Measurements from ENCODE around the gene RP2.

The RP2 gene

GRCh38 chrX:46844913-46845312 is 8.1 kb downstream of the RP2 start:
- DNase-seq, result no peak

DNA sequence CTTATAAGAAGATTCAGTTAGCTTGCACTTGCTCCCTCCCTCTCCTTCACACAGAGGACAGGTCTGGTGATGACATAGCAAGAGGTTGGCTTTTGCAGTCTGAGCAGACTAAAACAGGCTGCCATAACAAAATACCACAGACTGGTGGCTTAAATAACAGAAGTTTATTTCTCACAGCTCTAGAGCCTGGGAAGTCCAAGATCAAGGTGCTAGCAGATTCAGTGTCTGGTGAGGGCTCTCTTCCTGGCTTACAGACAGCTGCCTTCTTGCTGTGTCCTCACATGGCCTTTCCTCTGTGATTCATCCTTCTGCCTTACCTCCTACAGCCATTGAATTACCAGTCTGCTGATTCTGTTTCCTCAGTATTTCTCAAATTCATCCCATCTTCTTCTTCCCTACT is 13.1 kb downstream of the RP2 start:
- DNase-seq, result no peak

GRCh38 chrX:46850771-46851170 is 13.9 kb downstream of the RP2 start:
- DNase-seq, result peak; percentile 57 to 61

DNA sequence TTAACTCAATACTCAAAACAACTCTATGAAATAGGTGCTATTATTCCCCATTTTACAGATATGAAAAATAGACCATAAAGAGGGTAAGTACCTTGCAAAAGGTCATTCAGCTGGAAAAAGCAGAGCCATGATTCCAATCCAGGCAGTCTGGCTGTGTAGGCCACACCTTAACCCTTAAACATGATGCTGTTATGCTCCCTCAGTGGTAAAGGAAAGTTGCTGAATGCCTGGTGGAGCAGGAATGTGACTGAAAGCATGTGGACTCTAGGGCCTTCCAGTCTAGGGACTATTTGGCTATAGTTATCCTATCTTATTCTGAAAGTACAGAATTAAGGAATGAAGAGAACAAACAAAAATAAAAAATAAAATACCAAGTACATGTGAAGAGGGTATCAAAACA is 19.6 kb downstream of the RP2 start:
- DNase-seq, result no peak

DNA sequence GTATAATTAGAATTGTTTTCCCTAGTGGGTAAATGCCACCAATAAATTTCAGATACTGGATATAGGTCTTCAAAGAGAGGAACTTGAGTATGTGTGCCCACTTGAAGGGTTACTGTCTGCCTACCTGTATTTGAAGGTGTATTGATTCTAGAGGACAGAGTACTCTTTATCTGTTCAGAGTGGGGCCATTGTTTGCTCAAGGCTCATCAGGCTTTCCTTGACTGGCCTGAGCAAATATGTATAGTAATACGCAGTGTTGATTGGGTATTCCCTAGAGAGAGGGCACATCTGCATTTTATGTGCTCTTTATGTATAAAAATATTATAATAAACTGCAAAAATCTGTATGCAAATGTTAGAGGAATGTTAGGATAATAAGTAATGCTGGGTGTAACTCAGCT is 23.7 kb downstream of the RP2 start:
- DNase-seq, result peak; percentile 69 to 75

- DNase-seq, result no peak
Measured at GRCh38 chrX:46863072-46863471, 26.2 kb downstream of the RP2 start.

- no peak for DNase-seq
Measured at GRCh38 chrX:46864606-46865005, 27.8 kb downstream of the RP2 start.

- DNase-seq, result no peak
Measured at GRCh38 chrX:46865281-46865680, 28.4 kb downstream of the RP2 start.

GRCh38 chrX:46866726-46867125 is 29.9 kb downstream of the RP2 start:
- DNase-seq, result no peak

DNA sequence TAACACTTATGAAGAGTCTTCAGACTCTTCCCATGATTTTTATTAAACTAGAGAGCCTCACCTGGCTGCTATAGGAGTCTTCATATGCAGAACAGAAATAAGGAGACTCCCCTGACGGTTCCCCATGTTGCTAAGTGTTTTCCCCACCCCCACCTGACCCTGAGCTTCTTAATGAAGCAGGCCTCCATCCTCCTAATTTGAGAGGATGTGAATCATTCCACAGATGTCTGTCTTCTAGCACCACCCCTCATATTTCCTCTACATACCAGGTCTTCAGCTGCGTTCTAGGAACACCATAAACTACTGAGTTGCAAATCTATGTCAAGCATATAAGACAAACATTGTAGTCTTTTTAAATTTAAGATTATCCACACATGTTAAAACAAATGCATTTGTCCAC is 36.9 kb downstream of the RP2 start:
- no peak for DNase-seq

DNA sequence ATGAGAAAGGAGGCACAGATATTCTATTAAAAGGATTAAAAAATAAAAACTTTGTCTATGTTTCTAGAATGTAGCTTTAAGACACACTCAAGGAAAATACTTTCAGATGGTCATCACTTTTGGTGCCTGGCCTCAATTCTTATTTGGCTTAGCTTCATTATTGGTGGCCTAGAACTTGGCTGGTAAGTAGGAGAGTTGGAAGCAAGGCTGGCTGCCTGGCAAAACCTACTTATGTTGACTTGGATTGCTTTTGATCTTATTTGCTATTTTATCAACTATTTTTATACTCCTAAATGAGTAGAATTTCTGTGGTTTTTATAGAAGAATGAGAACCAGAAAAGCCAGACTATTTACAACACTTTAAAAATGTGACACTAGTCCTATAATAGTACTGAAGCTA is 40.1 kb downstream of the RP2 start:
- no peak for DNase-seq

- peak in 1 of 2 experiments; percentile 10 for DNase-seq
Measured at GRCh38 chrX:46882266-46882665, 45.4 kb downstream of the RP2 start.

GRCh38 chrX:46884799-46885198 is 48.0 kb downstream of the RP2 start:
- no peak for DNase-seq

GRCh38 chrX:46898207-46898606 is 61.4 kb downstream of the RP2 start:
- DNase-seq, result no peak

DNA sequence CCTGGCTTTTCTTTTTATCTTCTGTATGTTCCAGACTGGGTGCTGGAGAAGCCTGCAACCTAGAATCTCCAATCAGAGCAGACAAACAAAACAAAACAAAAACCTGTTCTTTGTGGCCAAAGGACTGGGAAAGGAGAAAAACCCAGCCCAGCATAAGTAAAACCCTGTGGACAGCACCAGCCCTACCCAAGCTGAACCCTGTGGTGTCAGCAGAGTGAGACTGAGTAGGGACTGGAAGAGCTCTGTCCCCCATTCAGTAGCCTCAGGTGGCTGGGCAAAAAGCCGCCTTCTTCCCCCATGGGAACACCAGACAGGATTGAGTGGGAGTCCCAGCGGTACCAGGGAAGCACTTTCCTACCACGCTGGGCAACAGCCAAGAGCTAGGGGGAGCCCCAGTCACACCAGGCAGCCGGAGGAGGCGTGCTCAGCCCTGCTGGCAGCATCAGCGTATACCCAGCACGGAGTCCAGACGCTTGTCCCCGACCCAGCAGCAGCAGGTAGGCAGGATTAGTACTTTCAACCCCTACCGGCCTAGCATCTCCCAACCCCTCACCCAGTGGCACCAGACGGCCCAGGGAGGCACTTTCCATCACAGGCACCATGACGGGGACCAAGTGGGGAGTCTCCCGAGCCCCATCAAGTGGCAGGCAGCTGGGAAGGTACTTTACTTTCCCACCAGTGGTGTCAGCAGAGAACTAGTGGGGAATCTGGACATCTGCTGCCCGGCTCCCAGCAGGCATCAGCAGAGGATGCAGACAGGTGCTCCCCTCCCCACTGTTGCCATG is 66.8 kb downstream of the RP2 start:
- DNase-seq, result peak; percentile 92 to 93

DNA sequence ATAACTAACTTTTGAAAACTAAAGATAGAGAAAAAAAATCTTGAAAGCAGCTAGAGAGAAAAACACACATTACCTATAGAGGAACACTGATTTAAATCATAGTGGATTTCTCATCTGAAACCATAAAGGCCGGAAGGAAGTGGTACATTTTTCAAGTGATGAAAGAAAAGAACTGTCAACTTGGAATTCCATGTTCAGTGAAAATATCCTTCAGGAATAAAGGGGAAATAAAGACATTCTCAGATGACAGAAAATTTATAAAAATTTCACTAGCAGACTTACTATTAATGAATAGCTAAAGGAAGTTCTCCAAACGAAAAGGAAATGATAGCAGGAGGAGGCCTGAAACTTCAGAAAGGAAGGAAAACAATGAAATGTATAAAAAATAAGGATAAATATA is 67.8 kb downstream of the RP2 start:
- no peak for DNase-seq

- no peak for DNase-seq
Measured at GRCh38 chrX:46910415-46910814, 73.6 kb downstream of the RP2 start.

DNA sequence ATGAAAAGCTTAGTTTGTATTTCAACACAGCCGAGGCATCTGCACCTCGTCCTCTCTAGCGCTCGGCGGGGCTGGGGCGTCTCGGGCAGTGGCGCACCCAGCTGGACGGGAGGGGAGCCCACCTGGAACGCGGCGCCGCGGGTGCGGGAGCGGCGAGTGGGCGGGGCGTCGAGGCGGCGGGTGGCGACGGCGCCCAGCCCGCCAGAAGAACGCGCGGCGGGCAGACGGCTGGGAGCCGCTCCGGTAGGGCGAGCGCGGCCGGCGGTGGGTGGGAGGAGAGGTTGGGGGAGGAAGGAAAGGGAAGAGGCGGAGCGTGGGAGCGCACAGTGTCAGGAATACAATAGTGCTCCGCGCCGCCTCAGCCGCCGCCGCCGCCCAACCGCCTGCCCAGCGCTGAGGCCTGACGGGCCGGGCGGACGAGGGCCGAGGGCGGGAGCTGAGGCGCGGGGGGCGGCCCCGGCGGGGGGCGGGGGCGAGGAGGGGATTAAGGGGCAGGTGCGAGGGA is 75.3 kb downstream of the RP2 start, which contains the start of gene JADE3:
Gene JADE3 (plus strand): TSS at position 324 of the 505 bp plus-strand sequence. CDS start 72,474 bp downstream, outside the sequence.
- peak; percentile 54 to 89 for DNase-seq

GRCh38 chrX:46912603-46913491 is 76.0 kb downstream of the RP2 start:
- DNase-seq, result peak; percentile 28 to 62

- DNase-seq, result peak in 1 of 2 experiments; percentile 26
Measured at GRCh38 chrX:46913667-46914066, 76.8 kb downstream of the RP2 start.

GRCh38 chrX:46916273-46916672 is 79.4 kb downstream of the RP2 start:
- DNase-seq, result no peak

DNA sequence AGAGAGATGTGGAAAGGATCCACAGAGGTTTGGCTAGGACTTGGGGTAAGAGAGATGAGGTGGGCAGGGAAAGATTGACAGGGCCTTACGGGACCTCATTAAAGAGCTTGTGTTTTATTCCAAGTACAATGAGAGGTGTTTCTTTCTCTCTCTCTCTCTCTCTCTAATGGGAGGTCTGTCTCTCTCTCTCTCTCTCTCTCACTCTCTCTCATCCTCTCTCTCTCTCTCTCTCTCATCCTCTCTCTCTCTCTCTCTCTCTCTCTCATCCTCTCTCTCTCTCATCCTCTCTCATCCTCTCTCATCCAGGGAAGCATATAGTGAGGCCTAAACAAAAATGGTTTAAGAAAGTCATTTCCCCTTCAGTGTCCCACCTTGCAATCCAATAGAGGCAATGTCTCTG is 80.8 kb downstream of the RP2 start:
- DNase-seq, result no peak

DNA sequence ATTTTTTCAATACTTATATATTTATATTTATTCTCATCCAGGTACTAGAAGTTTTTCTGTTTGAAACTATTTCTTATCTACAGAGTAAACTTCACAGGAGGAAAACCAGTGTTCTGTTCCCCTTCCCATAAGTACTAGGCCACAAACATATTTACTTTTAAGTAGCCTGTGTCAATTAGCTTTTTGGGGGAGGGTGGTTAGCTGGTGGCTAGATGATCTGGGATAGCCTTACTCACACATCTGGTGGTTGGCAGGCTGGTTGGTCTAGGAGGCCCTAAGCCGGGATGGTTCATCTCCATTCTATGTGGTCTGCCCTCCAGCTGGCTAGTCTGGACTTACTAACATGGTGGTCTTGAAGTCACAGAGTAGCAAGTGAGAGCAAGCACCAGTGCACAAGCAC is 81.6 kb downstream of the RP2 start:
- no peak for DNase-seq

DNA sequence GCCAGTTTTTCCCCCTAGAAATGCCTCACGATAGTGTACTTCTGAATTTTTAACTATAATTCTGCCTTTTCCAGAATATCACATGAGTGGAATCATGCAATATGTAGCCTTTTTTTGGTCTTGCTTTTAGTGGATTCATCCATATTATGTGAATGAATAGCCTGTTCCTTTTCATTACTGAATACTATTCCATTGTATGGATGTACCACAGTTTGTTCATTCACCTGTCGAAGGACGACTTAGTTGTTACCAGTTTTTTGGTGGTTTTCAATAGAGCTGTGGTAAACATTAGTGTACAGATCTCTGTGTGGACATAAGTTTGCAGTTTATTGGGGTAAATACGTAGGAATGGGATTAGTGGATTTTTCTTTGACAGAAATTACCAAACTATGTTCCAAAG is 83.4 kb downstream of the RP2 start:
- no peak for DNase-seq
